ENCODE data around the gene GREB1L. TPM values are rescaled to one million over a fixed set of nuclear protein-coding genes. Genes with fewer than 3 reads are reported as not detected.

Gene GREB1L
- total and polyA plus RNA-seq, 2 donors (not counting 3 experiments of a cell fraction or from before 2014, with no cell fraction given) = 0.22 to 0.41 TPM

DNA sequence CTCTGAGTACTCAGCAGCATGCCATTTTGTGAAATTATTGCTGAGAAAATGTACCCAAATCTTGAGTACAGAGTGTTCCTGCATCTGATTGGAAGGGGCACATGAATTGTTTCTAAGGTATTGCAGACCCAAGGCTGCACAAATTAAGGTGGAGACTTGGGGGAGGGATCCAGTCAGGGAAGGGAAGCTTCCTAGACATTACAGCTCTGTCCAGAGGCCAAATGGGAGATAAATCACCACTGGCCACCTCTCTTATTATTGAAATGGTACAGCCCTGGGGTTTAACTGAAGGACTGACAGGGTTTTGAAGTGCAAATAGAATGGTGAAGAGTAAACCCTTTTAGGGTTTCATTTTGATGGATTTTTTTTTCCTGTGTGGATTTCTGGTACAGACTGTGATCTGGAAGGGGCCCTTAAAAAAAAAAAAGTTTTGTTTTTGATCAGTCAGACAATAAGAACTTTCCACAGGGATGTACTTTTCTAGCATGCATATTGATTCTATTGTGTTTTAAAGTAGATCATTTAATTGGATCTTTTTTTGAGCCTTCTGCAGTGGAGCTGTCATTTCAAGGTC is 119.4 kb downstream of the GREB1L start:
- ChIA-PET CTCF (no interaction called here), POLR2A (no interaction called here)
- no peaks in the 10 kb centered on the region for H3K9me1 ChIP-seq (replicated peaks; ENCODE audit: control insufficient read depth, extremely low read depth, insufficient read depth, low read length)
- H3K27ac ChIP-seq (ENCODE audit: insufficient read depth, low read depth, low read length) = no peak overlapping the region
- H4K20me1 ChIP-seq (replicated peaks; ENCODE audit: control insufficient read depth, extremely low read depth, insufficient read depth, low read length) = no peaks in the 10 kb centered on the region
- dilution Hi-C loops (cut with MboI; ENCODE audit: extremely low pct_ligation_motif_present, low sequenced_read_pairs) = no loop called here
- DNase-seq (ENCODE audit: low read depth, low spot score) (no peak), FAIRE-seq (no peak)
- no peak overlapping the region for H2AFZ ChIP-seq (ENCODE audit: low read depth, low read length)
- no peaks in the 10 kb centered on the region for H3K9me3 ChIP-seq (replicated peaks; ENCODE audit: control insufficient read depth, insufficient read depth, low read length)
- intact Hi-C loops (cut with micrococcal nuclease) = no loop called here
- no peaks in the 10 kb centered on the region for H3K36me3 ChIP-seq (ENCODE audit: control insufficient read depth in 2 of 2, extremely low read depth in 1 of 2, insufficient read depth in 2 of 2, low read length in 2 of 2)
- H3K79me2 ChIP-seq (ENCODE audit: control insufficient read depth, insufficient read depth, low read length) = no peaks in the 10 kb centered on the region
- H3K4me1 ChIP-seq (ENCODE audit: control insufficient read depth, extremely low read depth, insufficient read depth, low read length) = no peaks in the 10 kb centered on the region
- no peak overlapping the region for H3K4me3 ChIP-seq (replicated peaks in 1 of 3; ENCODE audit: insufficient read depth in 1 of 3, low read depth in 1 of 3, low read length in 3 of 3)
- no peak for TF ChIP-seq GATA2 (IDR thresholded peaks at IDR 0.05; ENCODE audit: insufficient read depth, insufficient read length, low read depth, low read length)
- no peak for TF ChIP-seq MYC (IDR thresholded peaks at IDR 0.05; ENCODE audit: low read depth, low read length)
- TF ChIP-seq POLR2A (IDR thresholded peaks at IDR 0.05; ENCODE audit: low read depth, low read length) = no peak
- no peak for TF ChIP-seq POLR2AphosphoS5 (IDR thresholded peaks at IDR 0.05; ENCODE audit: insufficient read depth, low read depth, low read length)
- TF ChIP-seq FOS (IDR thresholded peaks at IDR 0.05; ENCODE audit: borderline replicate concordance, insufficient read depth, low read length) = no peak
- H3K9ac ChIP-seq (replicated peaks; ENCODE audit: extremely low read depth, insufficient read depth, low read length) = no peak overlapping the region
- no TSS peak for BruUV-seq (replicated peaks)
- no peak overlapping the region for H3K4me2 ChIP-seq (ENCODE audit: insufficient read depth, low read length)
- peaks cover 3 to 4% of the 10 kb centered on the region in 2 experiments for H3K27me3 ChIP-seq (ENCODE audit: control insufficient read depth in 2 of 2, insufficient read depth in 2 of 2, low read length in 2 of 2)

DNA sequence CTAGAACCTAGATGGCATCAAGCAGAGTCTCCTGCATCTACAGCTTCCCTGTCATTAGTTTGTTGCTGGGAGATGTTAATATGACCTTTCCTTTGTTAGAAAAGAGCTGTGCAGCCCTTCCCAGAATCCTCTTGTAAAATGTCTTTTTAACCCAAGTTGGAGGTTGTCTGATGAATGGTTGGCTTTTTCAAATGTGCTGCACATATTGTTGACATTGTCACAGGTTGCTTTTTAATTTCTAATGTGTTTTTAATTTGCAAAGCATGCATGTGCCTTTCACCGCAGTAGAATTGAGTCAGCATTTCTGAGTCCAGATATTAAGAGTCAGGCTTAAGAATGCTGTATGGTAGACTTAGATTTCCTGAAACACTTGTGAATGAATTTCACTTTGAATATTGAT is 120.8 kb downstream of the GREB1L start:
- BruUV-seq (replicated peaks) = no TSS peak
- H3K27ac ChIP-seq (ENCODE audit: insufficient read depth, low read depth, low read length) = no peak overlapping the region
- H3K9ac ChIP-seq (replicated peaks; ENCODE audit: extremely low read depth, insufficient read depth, low read length) = no peak overlapping the region
- no peak overlapping the region for H3K4me3 ChIP-seq (replicated peaks in 1 of 3; ENCODE audit: insufficient read depth in 1 of 3, low read depth in 1 of 3, low read length in 3 of 3)
- dilution Hi-C loops (cut with MboI; ENCODE audit: extremely low pct_ligation_motif_present, low sequenced_read_pairs) = no loop called here
- no peaks in the 10 kb centered on the region for H3K79me2 ChIP-seq (ENCODE audit: control insufficient read depth, insufficient read depth, low read length)
- H2AFZ ChIP-seq (ENCODE audit: low read depth, low read length) = no peak overlapping the region
- no peaks in the 10 kb centered on the region for H4K20me1 ChIP-seq (replicated peaks; ENCODE audit: control insufficient read depth, extremely low read depth, insufficient read depth, low read length)
- no peaks in the 10 kb centered on the region for H3K9me1 ChIP-seq (replicated peaks; ENCODE audit: control insufficient read depth, extremely low read depth, insufficient read depth, low read length)
- no peaks in the 10 kb centered on the region for H3K4me1 ChIP-seq (ENCODE audit: control insufficient read depth, extremely low read depth, insufficient read depth, low read length)
- H3K9me3 ChIP-seq (replicated peaks; ENCODE audit: control insufficient read depth, insufficient read depth, low read length) = no peaks in the 10 kb centered on the region
- H3K27me3 ChIP-seq (ENCODE audit: control insufficient read depth in 2 of 2, insufficient read depth in 2 of 2, low read length in 2 of 2) = peaks cover 3 to 4% of the 10 kb centered on the region in 2 experiments
- ChIA-PET CTCF (interaction anchor here (1.8 kb wide), 1 partner anchor 9 kb away, joined by 4 read pairs; no protein-coding TSS in a partner anchor), POLR2A (no interaction called here)
- DNase-seq (ENCODE audit: low read depth, low spot score) (no peak), FAIRE-seq (no peak)
- H3K4me2 ChIP-seq (ENCODE audit: insufficient read depth, low read length) = no peak overlapping the region
- no peak for TF ChIP-seq POLR2AphosphoS5 (IDR thresholded peaks at IDR 0.05; ENCODE audit: insufficient read depth, low read depth, low read length)
- TF ChIP-seq POLR2A (IDR thresholded peaks at IDR 0.05; ENCODE audit: low read depth, low read length) = no peak
- TF ChIP-seq GATA2 (IDR thresholded peaks at IDR 0.05; ENCODE audit: insufficient read depth, insufficient read length, low read depth, low read length) = no peak
- TF ChIP-seq, protein P1, sequence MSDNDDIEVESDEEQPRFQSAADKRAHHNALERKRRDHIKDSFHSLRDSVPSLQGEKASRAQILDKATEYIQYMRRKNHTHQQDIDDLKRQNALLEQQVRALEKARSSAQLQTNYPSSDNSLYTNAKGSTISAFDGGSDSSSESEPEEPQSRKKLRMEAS (IDR thresholded peaks at IDR 0.05; ENCODE audit: insufficient read depth, insufficient read length) = no peak
- no peak for TF ChIP-seq FOS (IDR thresholded peaks at IDR 0.05; ENCODE audit: borderline replicate concordance, insufficient read depth, low read length)
- no peaks in the 10 kb centered on the region for H3K36me3 ChIP-seq (ENCODE audit: control insufficient read depth in 2 of 2, extremely low read depth in 1 of 2, insufficient read depth in 2 of 2, low read length in 2 of 2)
- intact Hi-C loops (cut with micrococcal nuclease) = no loop called here
